Measurements from ENCODE around the gene LRRC17. TPM values are rescaled to one million over a fixed set of nuclear protein-coding genes. Genes with fewer than 3 reads are reported as not detected.

Gene LRRC17
- total RNA-seq, 1 donor: 12.3 TPM

- Histone ChIP-seq H3K36me3 (ENCODE audit: insufficient read depth, low read length) (no peaks in the 10 kb centered on the region), H3K27ac (ENCODE audit: low read depth, low read length) (peak overlapping the region; percentile 91), H3K4me1 (ENCODE audit: insufficient read depth, low read length) (peaks cover 42% of the 10 kb centered on the region), H4K20me1 (ENCODE audit: insufficient read depth, low read length) (no peaks in the 10 kb centered on the region), H3K79me2 (ENCODE audit: insufficient read depth, low read length) (no peaks in the 10 kb centered on the region), H3K4me3 (ENCODE audit: insufficient read depth, low read length) (no peak overlapping the region), H3K9me3 (ENCODE audit: low read depth, low read length) (no peaks in the 10 kb centered on the region), H3K27me3 (ENCODE audit: insufficient read depth, low read length) (no peaks in the 10 kb centered on the region), H3K4me2 (ENCODE audit: insufficient read depth, low read length) (peak overlapping the region; percentile 53), H2AFZ (ENCODE audit: low read length) (no peak overlapping the region)
- no peak for DNase-seq (ENCODE audit: insufficient read length, low spot score, missing footprints)
- no peak for TF ChIP-seq CTCF (IDR thresholded peaks at IDR 0.05; ENCODE audit: extremely low read depth, low read depth, low read length)
These were observed 20.0 kb upstream of the LRRC17 start for GRCh38 chr7:102892631-102893278.

GRCh38 chr7:102895602-102896001 lies 17.2 kb upstream of the LRRC17 start:
- Histone ChIP-seq H3K27me3 (ENCODE audit: insufficient read depth, low read length) (no peaks in the 10 kb centered on the region), H3K4me2 (ENCODE audit: insufficient read depth, low read length) (no peak overlapping the region), H3K9me3 (ENCODE audit: low read depth, low read length) (no peaks in the 10 kb centered on the region), H2AFZ (ENCODE audit: low read length) (peak overlapping the region; percentile 24), H3K36me3 (ENCODE audit: insufficient read depth, low read length) (no peaks in the 10 kb centered on the region), H3K4me1 (ENCODE audit: insufficient read depth, low read length) (peaks cover 33% of the 10 kb centered on the region), H3K4me3 (ENCODE audit: insufficient read depth, low read length) (no peak overlapping the region), H3K27ac (ENCODE audit: low read depth, low read length) (no peak overlapping the region), H3K79me2 (ENCODE audit: insufficient read depth, low read length) (no peaks in the 10 kb centered on the region), H4K20me1 (ENCODE audit: insufficient read depth, low read length) (no peaks in the 10 kb centered on the region)
- no peak for TF ChIP-seq CTCF (IDR thresholded peaks at IDR 0.05; ENCODE audit: extremely low read depth, low read depth, low read length)
- DNase-seq (ENCODE audit: insufficient read length, low spot score, missing footprints): no peak

GRCh38 chr7:102896585-102896984 lies 16.2 kb upstream of the LRRC17 start:
- TF ChIP-seq CTCF (IDR thresholded peaks at IDR 0.05; ENCODE audit: extremely low read depth, low read depth, low read length): no peak
- Histone ChIP-seq H4K20me1 (ENCODE audit: insufficient read depth, low read length) (no peaks in the 10 kb centered on the region), H3K4me3 (ENCODE audit: insufficient read depth, low read length) (no peak overlapping the region), H3K36me3 (ENCODE audit: insufficient read depth, low read length) (no peaks in the 10 kb centered on the region), H3K4me2 (ENCODE audit: insufficient read depth, low read length) (no peak overlapping the region), H3K79me2 (ENCODE audit: insufficient read depth, low read length) (no peaks in the 10 kb centered on the region), H2AFZ (ENCODE audit: low read length) (no peak overlapping the region), H3K27me3 (ENCODE audit: insufficient read depth, low read length) (no peaks in the 10 kb centered on the region), H3K4me1 (ENCODE audit: insufficient read depth, low read length) (peaks cover 23% of the 10 kb centered on the region), H3K9me3 (ENCODE audit: low read depth, low read length) (no peaks in the 10 kb centered on the region), H3K27ac (ENCODE audit: low read depth, low read length) (no peak overlapping the region)
- no peak for DNase-seq (ENCODE audit: insufficient read length, low spot score, missing footprints)

GRCh38 chr7:102897211-102897631 lies 15.6 kb upstream of the LRRC17 start:
- no peak overlapping the region for H3K4me2 ChIP-seq (ENCODE audit: insufficient read depth, low read length)
- no peak overlapping the region for H3K4me3 ChIP-seq (ENCODE audit: insufficient read depth, low read length)
- TF ChIP-seq CTCF (IDR thresholded peaks at IDR 0.05; ENCODE audit: extremely low read depth, low read depth, low read length): no peak
- H3K36me3 ChIP-seq (ENCODE audit: insufficient read depth, low read length): no peaks in the 10 kb centered on the region
- no peaks in the 10 kb centered on the region for H3K79me2 ChIP-seq (ENCODE audit: insufficient read depth, low read length)
- no peaks in the 10 kb centered on the region for H4K20me1 ChIP-seq (ENCODE audit: insufficient read depth, low read length)
- H3K27me3 ChIP-seq (ENCODE audit: insufficient read depth, low read length): no peaks in the 10 kb centered on the region
- H3K4me1 ChIP-seq (ENCODE audit: insufficient read depth, low read length): peaks cover 17% of the 10 kb centered on the region
- no peak for DNase-seq (ENCODE audit: insufficient read length, low spot score, missing footprints)
- no peaks in the 10 kb centered on the region for H3K9me3 ChIP-seq (ENCODE audit: low read depth, low read length)
- H3K27ac ChIP-seq (ENCODE audit: low read depth, low read length): no peak overlapping the region
- no peak overlapping the region for H2AFZ ChIP-seq (ENCODE audit: low read length)
